HCT116 (cell line): Measurements from ENCODE around the gene OARD1. TPM values are rescaled to one million over a fixed set of nuclear protein-coding genes. Genes with fewer than 3 reads are reported as not detected.

Experiments
- ATAC-seq: fragments of 200-7000 bp; cut with Tn5 transposase; 2 replicates; pipeline ENCODE4 v1.9.1; 2020; ENCODE audit warnings: mild to moderate bottlenecking, moderate library complexity
- BruUV-seq: library from RNA; stranded (reverse); fragments of 400-500 nt; replicated peaks from 2 replicates; lab custom pipeline; 2021; lab: Mats Ljungman, UMichigan
- CTCF ChIA-PET: fragments of 300-600 bp; sonication (Branson Sonifier 250); formaldehyde crosslinking; loops from one replicate; lab custom pipeline; 2021; ENCODE audit warnings: antibody characterized with exemption; lab: Charles Lee
- POLR2A ChIA-PET: fragments of 300-600, 350-600 bp; sonication (Branson Sonifier 250); formaldehyde crosslinking; loops from one replicate; lab custom pipeline; 2021; ENCODE audit warnings: antibody characterized with exemption; lab: Charles Lee
- RAD21 ChIA-PET, 2 experiments: fragments of 300-600 bp; sonication (Branson Sonifier 250); formaldehyde crosslinking; loops; one replicate each; lab custom pipeline; 2023; ENCODE audit warnings: low total read pairs in 2 of 2; ENCODE audit not compliant: uncharacterized antibody in 2 of 2, unreplicated experiment in 2 of 2, low non-redundant PET in 1 of 2; lab: Charles Lee
- DNase-seq: peaks from one replicate; pipeline ENCODE4 v3.0.0-alpha.2; 2010; ENCODE audit warnings: low read depth, low spot score
- H2AFZ ChIP-seq: fragments of 200-600 bp; shearing (Covaris generic), sonication (generic); 2 replicates; pipeline ENCODE4 v1.6.1; 2017; ENCODE audit warnings: low read depth, mixed run types, mixed read lengths, antibody characterized with exemption, low read length; ENCODE audit not compliant: poor library complexity, severe bottlenecking
- H3K27ac ChIP-seq: 2 replicates; pipeline ENCODE4 v1.5.1; 2012; ENCODE audit warnings: low read depth, low read length
- H3K27me3 ChIP-seq: fragments of 200-600 bp; sonication (generic); 2 replicates; pipeline ENCODE4 v1.6.1; 2016; ENCODE audit warnings: mixed run types, low read length, mixed read lengths; ENCODE audit not compliant: insufficient read depth
- H3K36me3 ChIP-seq, 2 experiments: fragments of 200-500 bp in 1 of 2; fragments of 200-600 bp in 1 of 2; sonication (Bioruptor generic) in 1 of 2; sonication (generic) in 1 of 2; 2 replicates each; pipeline versions ENCODE4 v1.5.1 to v1.6.1; 2014 to 2016; ENCODE audit warnings: low read length in 2 of 2, inconsistent platforms in 1 of 2, mixed read lengths in 1 of 2, mixed run types in 1 of 2; ENCODE audit not compliant: insufficient read depth in 2 of 2, control insufficient read depth in 1 of 2
- H3K4me1 ChIP-seq, 2 experiments: fragments of 200-600 bp in 1 of 2; sonication (generic) in 1 of 2; 2 replicates each; pipeline versions ENCODE4 v1.5.1 to v1.6.1; 2012 to 2017; ENCODE audit warnings: low read length in 2 of 2, inconsistent platforms in 1 of 2, mild to moderate bottlenecking in 1 of 2, mixed read lengths in 1 of 2, mixed run types in 1 of 2, moderate library complexity in 1 of 2; ENCODE audit not compliant: insufficient read depth in 2 of 2, control insufficient read depth in 1 of 2
- H3K4me2 ChIP-seq: fragments of 200-600 bp; sonication (generic); 2 replicates; pipeline ENCODE4 v1.6.1; 2017; ENCODE audit warnings: mixed run types, low read length, mixed read lengths
- H3K4me3 ChIP-seq, 2 experiments: fragments of 200-600 bp in 1 of 2; sonication (generic) in 1 of 2; replicated peaks in 1 of 2; 2 replicates each; pipeline ENCODE4 v1.5.1; 2011 to 2016; ENCODE audit warnings: low read length in 2 of 2, control low read depth in 1 of 2, low read depth in 1 of 2, mild to moderate bottlenecking in 1 of 2, mixed read lengths in 1 of 2, mixed run types in 1 of 2
- H3K79me2 ChIP-seq: fragments of 200-600 bp; sonication (generic); 2 replicates; pipeline ENCODE4 v1.6.1; 2017; ENCODE audit warnings: mild to moderate bottlenecking, mixed run types, low read length, moderate library complexity, mixed read lengths; ENCODE audit not compliant: insufficient read depth
- H3K9ac ChIP-seq: fragments of 200-600 bp; sonication (generic); 2 replicates; pipeline ENCODE4 v1.6.1; 2016; ENCODE audit warnings: low read length, mixed read lengths
- H3K9me2 ChIP-seq: fragments of 200-600 bp; sonication (generic), shearing (Covaris generic); 2 replicates; pipeline ENCODE4 v1.6.1; 2017; ENCODE audit warnings: mixed run types, mild to moderate bottlenecking, moderate library complexity; ENCODE audit not compliant: insufficient read depth
- H3K9me3 ChIP-seq, 2 experiments: fragments of 200-500 bp in 1 of 2; fragments of 200-600 bp in 1 of 2; sonication (Bioruptor generic) in 1 of 2; sonication (generic) in 1 of 2; 2 replicates each; pipeline ENCODE4 v1.6.1; 2014 to 2017; ENCODE audit warnings: low read length in 2 of 2, mixed read lengths in 2 of 2, inconsistent platforms in 1 of 2, low read depth in 1 of 2, mild to moderate bottlenecking in 1 of 2, mixed run types in 1 of 2, moderate library complexity in 1 of 2; ENCODE audit not compliant: control insufficient read depth in 1 of 2, insufficient read depth in 1 of 2
- H4K20me1 ChIP-seq: fragments of 200-600 bp; sonication (generic), shearing (Covaris generic); 2 replicates; pipeline ENCODE4 v1.6.1; 2017; ENCODE audit warnings: mixed run types, mild to moderate bottlenecking, moderate library complexity; ENCODE audit not compliant: insufficient read depth
- CBX3 ChIP-seq: IDR thresholded peaks from 2 replicates; pipeline ENCODE4 v1.6.1; 2012; ENCODE audit warnings: low read depth
- CEBPB ChIP-seq: IDR thresholded peaks from 2 replicates; pipeline ENCODE4 v1.6.1; 2012; ENCODE audit warnings: low read depth
- ELF1 ChIP-seq: IDR thresholded peaks from 2 replicates; pipeline ENCODE4 v1.6.1; 2012; ENCODE audit warnings: low read depth, borderline replicate concordance
- EZH2phosphoT487 ChIP-seq: fragments of 200-600 bp; IDR thresholded peaks from 2 replicates; pipeline ENCODE4 v1.6.1; 2018; ENCODE audit warnings: antibody characterized with exemption, borderline replicate concordance
- FOSL1 ChIP-seq: IDR thresholded peaks from 2 replicates; pipeline ENCODE4 v1.6.1; 2012; ENCODE audit warnings: low read depth
- JUND ChIP-seq: IDR thresholded peaks from 2 replicates; pipeline ENCODE4 v1.6.1; 2012
- POLR2AphosphoS5 ChIP-seq: IDR thresholded peaks from 2 replicates; pipeline ENCODE4 v1.6.1; 2011; ENCODE audit warnings: mild to moderate bottlenecking, low read depth, low read length, moderate library complexity
- RAD21 ChIP-seq: IDR thresholded peaks from 2 replicates; pipeline ENCODE4 v1.6.1; 2012; ENCODE audit warnings: low read depth, mild to moderate bottlenecking
- SIN3A ChIP-seq: IDR thresholded peaks from 2 replicates; pipeline ENCODE4 v1.6.1; 2012; ENCODE audit warnings: low read depth
- SP1 ChIP-seq: IDR thresholded peaks from 2 replicates; pipeline ENCODE4 v1.6.1; 2012; ENCODE audit warnings: low read depth
- SRF ChIP-seq: IDR thresholded peaks from 2 replicates; pipeline ENCODE4 v1.6.1; 2012; ENCODE audit warnings: low read depth
- TCF7L2 ChIP-seq: IDR thresholded peaks from 2 replicates; pipeline ENCODE4 v1.7.0; 2011; ENCODE audit warnings: borderline replicate concordance, inconsistent platforms; ENCODE audit not compliant: insufficient read depth, insufficient read length; ENCODE audit errors: extremely low read depth
- YY1 ChIP-seq: IDR thresholded peaks from 2 replicates; pipeline ENCODE4 v1.6.1; 2011; ENCODE audit warnings: low read length, low read depth, moderate library complexity, mild to moderate bottlenecking; ENCODE audit not compliant: insufficient replicate concordance; ENCODE audit errors: extremely low read depth
- intact Hi-C: fragments of 100-400 bp; cut with micrococcal nuclease; formaldehyde crosslinking; loops from 2 replicates; pipeline ENCODE4 v1.10.0; 2022
- total RNA-seq: library from RNA; stranded (reverse); gene quantifications from one replicate; pipeline ENCODE4 v1.2.1, GENCODE V29; 2021; ENCODE audit not compliant: unreplicated experiment
- TF ChIP-seq, protein P1 (sequence below): IDR thresholded peaks from 2 replicates; pipeline ENCODE4 v1.6.1; 2012
- TF ChIP-seq, protein P2 (sequence below): IDR thresholded peaks from 2 replicates; pipeline ENCODE4 v1.6.1; 2011; ENCODE audit warnings: mild to moderate bottlenecking, low read length, moderate library complexity; ENCODE audit not compliant: insufficient replicate concordance; ENCODE audit errors: extremely low read depth

Gene OARD1
- total RNA-seq, 1 experiment from 2014 or later: 28.7 TPM

DNA sequence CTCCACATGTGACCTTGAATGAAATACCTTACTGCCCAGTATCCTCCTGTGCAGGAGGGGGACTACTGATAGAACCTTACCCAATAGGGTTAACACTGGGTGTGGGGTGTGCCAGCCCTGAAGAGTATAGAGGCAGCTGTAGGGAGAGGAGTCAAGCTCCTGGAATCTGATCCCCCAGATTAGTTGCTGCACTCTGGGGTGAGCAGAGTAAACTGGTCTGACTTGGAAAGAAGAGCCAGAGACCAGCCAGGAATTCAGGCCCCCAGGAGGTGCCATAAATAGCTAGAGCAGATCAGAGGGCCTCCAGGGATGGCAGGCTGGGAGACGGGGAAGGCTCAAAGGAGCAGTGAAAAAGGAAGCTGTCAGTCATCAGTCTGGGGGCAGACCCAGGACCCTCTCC is 22.6 kb downstream of the OARD1 start:
- Histone ChIP-seq H3K79me2 (no peaks in the 10 kb centered on the region), H3K9me3 (no peaks in the 10 kb centered on the region), H3K9me2 (no peaks in the 10 kb centered on the region), H4K20me1 (no peaks in the 10 kb centered on the region), H3K36me3 (no peaks in the 10 kb centered on the region), H3K4me2 (no peak overlapping the region), H2AFZ (no peak overlapping the region), H3K4me1 (no peaks in the 10 kb centered on the region), H3K27ac (no peak overlapping the region), H3K27me3 (no peaks in the 10 kb centered on the region), H3K4me3 (no peak overlapping the region), H3K9ac (no peak overlapping the region)
- no TSS peak for BruUV-seq
- ATAC-seq (no peak), DNase-seq (no peak)
- POLR2A ChIA-PET: no interaction called here
- CTCF ChIA-PET: interaction anchor here (1.8 kb wide), 1 partner anchor 11 kb away, joined by 7 read pairs; the partner anchor contains the start of gene UNC5CL
- intact Hi-C loops: no loop called here
- RAD21 ChIA-PET: no interaction called here
- TF ChIP-seq RAD21 (no peak), TCF7L2 (no peak), CEBPB (no peak), ELF1 (no peak), POLR2AphosphoS5 (no peak), FOSL1 (no peak), SIN3A (no peak), CBX3 (no peak), SP1 (no peak), JUND (no peak), YY1 (no peak), SRF (no peak), EZH2phosphoT487 (no peak)
- TF ChIP-seq, protein P1, sequence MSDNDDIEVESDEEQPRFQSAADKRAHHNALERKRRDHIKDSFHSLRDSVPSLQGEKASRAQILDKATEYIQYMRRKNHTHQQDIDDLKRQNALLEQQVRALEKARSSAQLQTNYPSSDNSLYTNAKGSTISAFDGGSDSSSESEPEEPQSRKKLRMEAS: no peak
- TF ChIP-seq, protein P2, sequence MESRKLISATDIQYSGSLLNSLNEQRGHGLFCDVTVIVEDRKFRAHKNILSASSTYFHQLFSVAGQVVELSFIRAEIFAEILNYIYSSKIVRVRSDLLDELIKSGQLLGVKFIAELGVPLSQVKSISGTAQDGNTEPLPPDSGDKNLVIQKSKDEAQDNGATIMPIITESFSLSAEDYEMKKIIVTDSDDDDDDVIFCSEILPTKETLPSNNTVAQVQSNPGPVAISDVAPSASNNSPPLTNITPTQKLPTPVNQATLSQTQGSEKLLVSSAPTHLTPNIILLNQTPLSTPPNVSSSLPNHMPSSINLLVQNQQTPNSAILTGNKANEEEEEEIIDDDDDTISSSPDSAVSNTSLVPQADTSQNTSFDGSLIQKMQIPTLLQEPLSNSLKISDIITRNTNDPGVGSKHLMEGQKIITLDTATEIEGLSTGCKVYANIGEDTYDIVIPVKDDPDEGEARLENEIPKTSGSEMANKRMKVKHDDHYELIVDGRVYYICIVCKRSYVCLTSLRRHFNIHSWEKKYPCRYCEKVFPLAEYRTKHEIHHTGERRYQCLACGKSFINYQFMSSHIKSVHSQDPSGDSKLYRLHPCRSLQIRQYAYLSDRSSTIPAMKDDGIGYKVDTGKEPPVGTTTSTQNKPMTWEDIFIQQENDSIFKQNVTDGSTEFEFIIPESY: no peak
